ENCODE results near the gene STIM2. TPM values are rescaled to one million over a fixed set of nuclear protein-coding genes. Genes with fewer than 3 reads are reported as not detected.

The STIM2 gene
- total and polyA plus RNA-seq, 2 donors (not counting 1 experiment from before 2014, with no cell fraction given) = 48.6 to 96.0 TPM

GRCh38 chr4:26830033-26830432 is 30.6 kb upstream of the STIM2 start:
- H2AFZ ChIP-seq (ENCODE audit: insufficient read depth, low read depth, low read length, poor library complexity, severe bottlenecking) = no peak overlapping the region
- H3K27ac Mint-ChIP-seq = no peak overlapping the region

GRCh38 chr4:26830701-26831100 is 29.9 kb upstream of the STIM2 start:
- Histone ChIP-seq H3K4me1 (ENCODE audit: control insufficient read depth in 2 of 2, insufficient read depth in 2 of 2, low read length in 2 of 2) (peaks cover 51 to 56% of the 10 kb centered on the region in 2 donors), H3K4me2 (replicated peaks; ENCODE audit: low read depth, low read length, poor library complexity, severe bottlenecking) (no peak overlapping the region), H3K9me3 (ENCODE audit: control extremely low read depth in 1 of 3, control insufficient read depth in 2 of 3, insufficient read depth in 1 of 3, low read length in 2 of 3) (peaks cover 0 to 6% (median 6%) of the 10 kb centered on the region in 3 donors), H3K4me3 (ENCODE audit: control extremely low read depth in 1 of 5, extremely low read depth in 1 of 5, insufficient read depth in 1 of 5, low read depth in 2 of 5, low read length in 4 of 5) (no peak overlapping the region), H3K79me2 (ENCODE audit: control insufficient read depth, insufficient read depth, low read length) (no peaks in the 10 kb centered on the region), H3K9ac (ENCODE audit: low read length) (no peak overlapping the region), H3K36me3 (replicated peaks in 1 of 2; ENCODE audit: control extremely low read depth in 1 of 2, control insufficient read depth in 1 of 2, extremely low read depth in 1 of 2, insufficient read depth in 2 of 2, low read length in 1 of 2) (no peaks in the 10 kb centered on the region), H4K20me1 (ENCODE audit: control insufficient read depth, insufficient read depth, low read length, poor library complexity, severe bottlenecking) (no peaks in the 10 kb centered on the region), H2AFZ (ENCODE audit: insufficient read depth, low read depth, low read length, poor library complexity, severe bottlenecking) (no peak overlapping the region), H3K27me3 (replicated peaks in 1 of 4; ENCODE audit: control extremely low read depth in 1 of 4, control insufficient read depth in 3 of 4, insufficient read depth in 4 of 4, low read length in 3 of 4) (peaks cover 0 to 13% (median 4%) of the 10 kb centered on the region in 4 experiments), H3K27ac (ENCODE audit: low read length in 2 of 2) (no peak overlapping the region)
- Mint-ChIP-seq H3K27ac (no peak overlapping the region), H3K4me3 (no peak overlapping the region), H3K27me3 (peaks cover 3% of the 10 kb centered on the region), H3K4me1 (peaks cover 59% of the 10 kb centered on the region), H3K9me3 (ENCODE audit: insufficient read depth) (no peaks in the 10 kb centered on the region)
- CTCF ChIA-PET = no interaction called here
- intact Hi-C loops (cut with micrococcal nuclease) = no loop called here
- no peak for TF ChIP-seq CTCF (IDR thresholded peaks at IDR 0.05)
- TF ChIP-seq EZH2 (IDR thresholded peaks at IDR 0.05; ENCODE audit: borderline replicate concordance, insufficient read depth, low read depth, low read length, poor library complexity, severe bottlenecking) = no peak
- 90% methylated on average over 2 of the region's 4 CpGs for WGBS (ENCODE audit: insufficient coverage)
- ATAC-seq (ENCODE audit: low read depth) (no peak), DNase-seq (no peak)
- POLR2A ChIA-PET = no interaction called here

More at GRCh38 chr4:26830033-26830432, 30.6 kb upstream of the STIM2 start:
- no peak for ATAC-seq (ENCODE audit: low read depth)
- no peaks in the 10 kb centered on the region for H3K36me3 ChIP-seq (replicated peaks in 1 of 2; ENCODE audit: control extremely low read depth in 1 of 2, control insufficient read depth in 1 of 2, extremely low read depth in 1 of 2, insufficient read depth in 2 of 2, low read length in 1 of 2)
- Mint-ChIP-seq H3K4me3 (no peak overlapping the region), H3K4me1 (peaks cover 61% of the 10 kb centered on the region), H3K27me3 (peaks cover 3% of the 10 kb centered on the region), H3K9me3 (ENCODE audit: insufficient read depth) (no peaks in the 10 kb centered on the region)
- no peak overlapping the region for H3K4me2 ChIP-seq (replicated peaks; ENCODE audit: low read depth, low read length, poor library complexity, severe bottlenecking)
- no peak overlapping the region for H3K4me3 ChIP-seq (ENCODE audit: control extremely low read depth in 1 of 5, extremely low read depth in 1 of 5, insufficient read depth in 1 of 5, low read depth in 2 of 5, low read length in 4 of 5)
- H4K20me1 ChIP-seq (ENCODE audit: control insufficient read depth, insufficient read depth, low read length, poor library complexity, severe bottlenecking) = no peaks in the 10 kb centered on the region
- peaks cover 58 to 63% of the 10 kb centered on the region in 2 donors for H3K4me1 ChIP-seq (ENCODE audit: control insufficient read depth in 2 of 2, insufficient read depth in 2 of 2, low read length in 2 of 2)
- 100% methylated on average over 1 of the region's 2 CpGs for WGBS (ENCODE audit: insufficient coverage)
- no peak overlapping the region for H3K27ac ChIP-seq (ENCODE audit: low read length in 2 of 2)
- CTCF ChIA-PET = no interaction called here
- intact Hi-C loops (cut with micrococcal nuclease) = no loop called here
- no peak for DNase-seq
- POLR2A ChIA-PET = no interaction called here
- H3K27me3 ChIP-seq (replicated peaks in 1 of 4; ENCODE audit: control extremely low read depth in 1 of 4, control insufficient read depth in 3 of 4, insufficient read depth in 4 of 4, low read length in 3 of 4) = peaks cover 0 to 9% (median 3%) of the 10 kb centered on the region in 4 experiments
- no peaks in the 10 kb centered on the region for H3K79me2 ChIP-seq (ENCODE audit: control insufficient read depth, insufficient read depth, low read length)
- no peak overlapping the region for H3K9ac ChIP-seq (ENCODE audit: low read length)
- TF ChIP-seq CTCF (IDR thresholded peaks at IDR 0.05) (no peak), EZH2 (IDR thresholded peaks at IDR 0.05; ENCODE audit: borderline replicate concordance, insufficient read depth, low read depth, low read length, poor library complexity, severe bottlenecking) (no peak)
- peaks cover 0 to 8% (median under 1%) of the 10 kb centered on the region in 3 donors for H3K9me3 ChIP-seq (ENCODE audit: control extremely low read depth in 1 of 3, control insufficient read depth in 2 of 3, insufficient read depth in 1 of 3, low read length in 2 of 3)

Data from B cell (primary cell).